AG09319 (cell line): ENCODE results near the gene CCNDBP1.
"Not testable (repeated sequence)": the region's sequence is repeated elsewhere in the genome, so short reads cannot be mapped to it uniquely, and the experiment has no call there.

Experiments
- DNase-seq: peaks from one replicate; pipeline ENCODE4 v3.0.0-alpha.2; 2010; ENCODE audit warnings: low read depth; ENCODE audit errors: extremely low read depth
- TF ChIP-seq, protein P1 (sequence below): IDR thresholded peaks from 2 replicates; pipeline ENCODE4 v1.5.1; 2011; ENCODE audit warnings: low read depth, mild to moderate bottlenecking, inconsistent platforms, low read length, moderate library complexity

The CCNDBP1 gene

DNA sequence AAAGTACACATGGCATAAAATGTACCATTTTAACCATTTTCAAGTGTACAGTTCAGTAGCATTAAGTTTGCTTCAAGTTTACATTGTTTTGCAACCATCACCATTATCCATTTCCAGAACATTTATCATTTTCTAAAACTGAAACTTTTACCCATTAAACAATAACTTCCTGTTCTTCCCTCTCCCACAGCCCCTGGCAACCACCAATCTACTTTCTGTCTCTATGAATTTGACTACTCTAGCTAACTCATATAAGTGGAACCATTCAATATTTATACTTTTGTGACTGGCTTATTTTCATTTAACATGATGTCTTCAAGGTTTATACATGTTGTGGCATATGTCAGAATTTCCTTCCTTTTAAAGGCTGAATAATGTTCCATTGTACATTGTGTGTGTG lies 31.9 kb upstream of the CCNDBP1 start:
- DNase-seq, result no peak
- TF ChIP-seq, protein P1, sequence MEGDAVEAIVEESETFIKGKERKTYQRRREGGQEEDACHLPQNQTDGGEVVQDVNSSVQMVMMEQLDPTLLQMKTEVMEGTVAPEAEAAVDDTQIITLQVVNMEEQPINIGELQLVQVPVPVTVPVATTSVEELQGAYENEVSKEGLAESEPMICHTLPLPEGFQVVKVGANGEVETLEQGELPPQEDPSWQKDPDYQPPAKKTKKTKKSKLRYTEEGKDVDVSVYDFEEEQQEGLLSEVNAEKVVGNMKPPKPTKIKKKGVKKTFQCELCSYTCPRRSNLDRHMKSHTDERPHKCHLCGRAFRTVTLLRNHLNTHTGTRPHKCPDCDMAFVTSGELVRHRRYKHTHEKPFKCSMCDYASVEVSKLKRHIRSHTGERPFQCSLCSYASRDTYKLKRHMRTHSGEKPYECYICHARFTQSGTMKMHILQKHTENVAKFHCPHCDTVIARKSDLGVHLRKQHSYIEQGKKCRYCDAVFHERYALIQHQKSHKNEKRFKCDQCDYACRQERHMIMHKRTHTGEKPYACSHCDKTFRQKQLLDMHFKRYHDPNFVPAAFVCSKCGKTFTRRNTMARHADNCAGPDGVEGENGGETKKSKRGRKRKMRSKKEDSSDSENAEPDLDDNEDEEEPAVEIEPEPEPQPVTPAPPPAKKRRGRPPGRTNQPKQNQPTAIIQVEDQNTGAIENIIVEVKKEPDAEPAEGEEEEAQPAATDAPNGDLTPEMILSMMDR, result no peak

GRCh38 chr15:43165801-43166325 lies 19.3 kb upstream of the CCNDBP1 start:
- DNase-seq, result no peak
- TF ChIP-seq, protein P1, result no peak

- not testable (repeated sequence) for DNase-seq
These were observed 17.9 kb upstream of the CCNDBP1 start for GRCh38 chr15:43167261-43167660.

DNA sequence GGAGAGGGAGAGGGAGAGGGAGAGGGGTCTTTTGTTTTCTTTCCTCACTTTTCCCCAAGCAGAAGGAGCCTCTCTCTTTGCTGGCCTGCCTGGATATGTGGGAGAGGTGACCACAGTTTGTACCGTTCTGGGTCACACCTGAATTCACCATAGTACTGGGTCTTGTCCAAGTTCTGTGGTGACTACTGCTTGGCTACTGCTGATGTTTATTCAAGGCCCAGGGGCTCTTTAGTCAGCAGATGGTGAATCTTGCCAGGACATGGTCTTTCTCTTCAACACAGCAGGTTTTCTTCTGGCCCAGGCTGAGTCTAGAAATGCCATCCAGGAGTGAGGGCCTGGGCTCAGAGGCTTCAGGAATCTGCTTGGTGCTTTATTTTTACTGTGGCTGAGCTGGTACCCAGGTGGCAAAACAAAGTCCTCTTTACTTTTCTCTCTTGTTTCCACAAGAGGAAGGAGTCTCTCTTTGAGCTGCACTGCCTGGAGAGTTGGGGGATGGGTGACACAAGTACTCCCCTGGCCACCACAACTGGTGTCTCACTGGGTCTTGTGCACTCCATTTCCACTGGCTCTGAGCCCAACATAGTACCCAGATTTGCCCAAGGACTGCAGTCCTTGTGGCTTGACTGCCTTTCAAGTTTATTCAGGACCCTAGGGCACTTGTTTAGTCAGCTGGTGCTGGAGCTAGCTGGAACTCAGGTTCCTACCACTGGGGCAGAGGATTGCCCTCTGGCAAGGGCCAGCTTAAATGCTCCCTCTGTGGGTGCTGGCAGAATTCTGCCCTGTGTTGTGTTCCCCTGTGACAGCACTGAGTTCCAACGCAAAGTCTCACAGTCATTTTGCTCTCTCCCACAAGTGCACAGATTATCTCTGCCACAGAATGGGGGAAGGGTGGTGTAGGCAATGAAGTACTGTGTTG lies 16.8 kb upstream of the CCNDBP1 start:
- TF ChIP-seq, protein P1, result no peak

DNA sequence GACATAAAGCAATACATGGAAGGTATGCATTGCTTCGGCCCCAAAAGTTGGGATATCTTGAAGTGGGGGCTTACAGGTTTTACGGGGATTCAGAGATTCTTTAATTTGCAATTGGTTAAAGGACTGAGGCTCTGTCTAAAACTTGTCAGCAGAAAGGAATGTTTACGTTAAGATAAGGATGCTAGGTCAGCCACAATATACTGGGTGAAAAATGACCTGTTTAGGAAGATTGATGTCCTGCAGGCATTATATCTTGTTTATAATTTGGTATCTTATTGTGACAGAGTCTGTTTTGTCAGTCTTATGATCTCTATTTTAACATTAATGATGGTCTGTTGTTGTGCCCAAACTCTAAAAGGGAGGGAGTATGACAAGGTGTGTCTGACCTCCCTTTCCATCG lies 15.3 kb upstream of the CCNDBP1 start:
- no peak for DNase-seq
- TF ChIP-seq, protein P1, result no peak

More for the DNA sequence above, 16.8 kb upstream of the CCNDBP1 start:
- DNase-seq, result no peak

- DNase-seq, result not testable (repeated sequence)
These were observed 9.4 kb upstream of the CCNDBP1 start for GRCh38 chr15:43175656-43176309.

- DNase-seq, result not testable (repeated sequence)
These were observed 8.1 kb upstream of the CCNDBP1 start for GRCh38 chr15:43177147-43177546.

DNA sequence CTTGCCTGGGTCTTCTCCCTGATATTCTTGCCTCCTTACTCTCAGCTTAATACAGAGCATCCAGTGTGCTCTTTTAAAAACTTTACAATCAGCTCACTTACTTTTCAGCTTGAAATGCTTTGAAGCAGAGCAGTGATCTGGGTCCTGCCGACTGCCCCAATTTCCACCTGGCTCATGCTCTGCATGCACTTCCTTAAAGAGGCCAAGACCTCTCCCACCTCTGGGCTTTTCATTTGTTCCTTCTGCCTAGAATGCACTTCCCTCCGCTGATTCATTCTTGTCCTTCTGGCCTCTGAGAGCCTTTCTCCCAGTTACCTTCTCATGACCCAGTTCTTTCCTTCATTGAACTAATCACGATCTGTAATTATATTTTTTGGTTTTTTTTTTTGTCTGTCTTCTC lies 1.9 kb upstream of the CCNDBP1 start:
- TF ChIP-seq, protein P1, result no peak
- DNase-seq, result no peak
